ENCODE data around the gene TMEM176A.

GRCh38 chr7:150824379-150825177 lies 24.0 kb downstream of the TMEM176A start:
- no peak for TF ChIP-seq CTCF (IDR thresholded peaks at IDR 0.05)
- TF ChIP-seq EP300 (IDR thresholded peaks at IDR 0.05): no peak
